ENCODE results near the gene APOOL. TPM values are rescaled to one million over a fixed set of nuclear protein-coding genes. Genes with fewer than 3 reads are reported as not detected.

The APOOL gene
- total and polyA plus RNA-seq, 2 of the 13 experiments (the other 11 are each of a cell fraction or from before 2014, with no cell fraction given) = 7.3 to 13.9 TPM

GRCh38 chrX:85020216-85020615 lies 16.5 kb downstream of the APOOL start (continued):
- TF ChIP-seq ZNF644 (CRISPR knock-in tag; IDR thresholded peaks at IDR 0.05; ENCODE audit: low read depth) = 0 out of 2 replicates have a peak, but pooled peaks have one; percentile 37
- 0 out of 2 replicates have a peak, but pooled peaks have one; percentile 29 for TF ChIP-seq PAXIP1 (CRISPR knock-in tag; conservative IDR thresholded peaks at IDR 0.05)
- no peak for TF ChIP-seq REST (IDR thresholded peaks at IDR 0.05; ENCODE audit: borderline replicate concordance in 1 of 2, low read depth in 1 of 2, low read length in 2 of 2)

GRCh38 chrX:85024044-85024443 lies 20.4 kb downstream of the APOOL start:
- no peaks in the 10 kb centered on the region for H3K9me3 ChIP-seq (ENCODE audit: low read length)
- peaks cover 17% of the 10 kb centered on the region for H3K4me1 ChIP-seq (ENCODE audit: insufficient read depth, low read length)
- ChIA-PET CTCF (ENCODE audit: low intra/inter-chr PET ratio, low total read pairs) (no interaction called here), POLR2A (no interaction called here)
- H4K20me1 ChIP-seq (ENCODE audit: insufficient read depth, low read length) = no peaks in the 10 kb centered on the region
- H3K4me3 ChIP-seq (replicated peaks in 1 of 3; ENCODE audit: insufficient read depth in 1 of 3, low read depth in 2 of 3, low read length in 3 of 3) = no peak overlapping the region
- ATAC-seq = no peak
- no peak for DNase-seq (ENCODE audit: low spot score)
- no peaks in the 10 kb centered on the region for H3K27me3 ChIP-seq (ENCODE audit: control insufficient read depth in 1 of 2, insufficient read depth in 2 of 2, low read length in 2 of 2)
- in situ Hi-C loops (cut with HindIII; ENCODE audit: extremely low pct_ligation_motif_present, low pct_unique_long_range_greater_than_20kb) = no loop called here
- peaks cover 9% of the 10 kb centered on the region for H3K79me2 ChIP-seq (ENCODE audit: insufficient read depth, low read length)
- no peak overlapping the region for H3K4me2 ChIP-seq (ENCODE audit: low read depth, low read length)
- H2AFZ ChIP-seq (ENCODE audit: low read length) = no peak overlapping the region
- intact Hi-C loops (cut with micrococcal nuclease; ENCODE audit: unreplicated experiment) = no loop called here
- no peaks in the 10 kb centered on the region for H3K36me3 ChIP-seq (replicated peaks in 1 of 2; ENCODE audit: control insufficient read depth in 1 of 2, insufficient read depth in 2 of 2, low read length in 2 of 2)
- H3K9ac ChIP-seq (ENCODE audit: insufficient read depth, low read depth, low read length) = no peak overlapping the region
- no peak for FAIRE-seq
- BruUV-seq (replicated peaks) = no TSS peak
- no peak overlapping the region for H3K27ac ChIP-seq (ENCODE audit: extremely low read length, insufficient read depth, low read length)
- WGBS (ENCODE audit: low lambda C conversion rate) = 92% methylated on average over 2 of the region's 2 CpGs
- TF ChIP-seq ZNF101 (CRISPR knock-in tag; IDR thresholded peaks at IDR 0.05; ENCODE audit: borderline replicate concordance, low read depth) (no peak), HMGA1 (CRISPR knock-in tag; conservative IDR thresholded peaks at IDR 0.05) (no peak), PCBP1 (IDR thresholded peaks at IDR 0.05; ENCODE audit: borderline replicate concordance, low read depth, low read length) (no peak), SIN3A (IDR thresholded peaks at IDR 0.05; ENCODE audit: borderline replicate concordance, low read depth, low read length) (no peak), ATF4 (CRISPR knock-in tag; IDR thresholded peaks at IDR 0.05) (no peak), NR2F1 (CRISPR knock-in tag; IDR thresholded peaks at IDR 0.05) (no peak), ATF5 (CRISPR knock-in tag; IDR thresholded peaks at IDR 0.05; ENCODE audit: low read depth) (no peak), TEAD2 (CRISPR knock-in tag; IDR thresholded peaks at IDR 0.05) (no peak)
- TF ChIP-seq, protein P1, sequence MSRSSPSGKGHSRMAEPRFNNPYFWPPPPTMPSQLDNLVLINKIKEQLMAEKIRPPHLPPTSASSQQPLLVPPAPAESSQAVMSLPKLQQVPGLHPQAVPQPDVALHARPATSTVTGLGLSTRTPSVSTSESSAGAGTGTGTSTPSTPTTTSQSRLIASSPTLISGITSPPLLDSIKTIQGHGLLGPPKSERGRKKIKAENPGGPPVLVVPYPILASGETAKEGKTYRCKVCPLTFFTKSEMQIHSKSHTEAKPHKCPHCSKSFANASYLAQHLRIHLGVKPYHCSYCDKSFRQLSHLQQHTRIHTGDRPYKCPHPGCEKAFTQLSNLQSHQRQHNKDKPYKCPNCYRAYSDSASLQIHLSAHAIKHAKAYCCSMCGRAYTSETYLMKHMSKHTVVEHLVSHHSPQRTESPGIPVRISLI (CRISPR knock-in tag; IDR thresholded peaks at IDR 0.05; ENCODE audit: borderline replicate concordance) = no peak

Measured in HepG2 (cell line).